ENCODE results near the gene KMT2C. TPM values are rescaled to one million over a fixed set of nuclear protein-coding genes. Genes with fewer than 3 reads are reported as not detected.
"Not testable (repeated sequence)": the region's sequence is repeated elsewhere in the genome, so short reads cannot be mapped to it uniquely, and the experiment has no call there.

Gene KMT2C
- total RNA-seq, 1 donor from 2014 or later: 99.0 TPM

DNA sequence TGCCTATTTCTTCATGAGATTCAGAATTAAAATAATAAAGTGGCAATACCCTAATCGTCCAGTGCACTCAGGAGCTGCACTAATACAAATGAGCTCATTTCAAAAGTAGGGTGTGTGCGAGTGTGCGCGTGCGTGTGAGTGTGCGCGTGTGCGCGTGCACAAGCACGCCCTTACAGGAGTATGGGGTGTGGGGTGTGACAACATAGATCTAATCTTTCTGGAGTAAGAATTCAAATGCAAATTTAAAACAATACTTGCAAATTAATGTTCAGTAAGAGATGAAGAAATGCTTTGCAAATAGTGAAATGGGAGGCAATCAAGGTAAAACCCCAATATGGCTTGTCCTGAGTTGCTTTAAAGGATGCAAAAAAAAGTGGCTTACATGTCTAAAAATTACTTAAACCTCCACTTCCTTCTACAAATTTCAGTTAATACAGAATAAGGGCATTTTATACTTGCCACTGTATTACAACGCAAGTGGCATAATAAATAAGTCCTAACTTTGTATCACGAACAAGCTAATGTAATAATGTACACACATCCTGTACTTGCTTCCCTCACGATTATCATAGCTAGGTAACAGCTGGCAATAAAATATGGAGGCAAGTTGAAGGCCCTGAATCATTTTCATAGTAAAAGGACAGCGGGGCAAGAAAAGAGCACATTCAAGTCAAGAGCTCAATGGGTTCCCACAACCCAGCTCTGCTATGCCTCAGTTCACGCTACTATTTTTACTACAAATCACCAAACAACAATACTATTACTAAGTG is 1.9 kb downstream of the KMT2C start:
- H3K4me1 ChIP-seq: peaks cover 43% of the 10 kb centered on the region
- H3K9me3 ChIP-seq; H3K36me3 ChIP-seq; H3K27me3 ChIP-seq; intact Hi-C loops (cut with DNase I): not testable (repeated sequence)
- peak; percentile 57 for ATAC-seq
- H3K4me3 ChIP-seq: peak overlapping the region; percentile 84
- DNase-seq: peak; percentile 79
- TF ChIP-seq, protein P1, sequence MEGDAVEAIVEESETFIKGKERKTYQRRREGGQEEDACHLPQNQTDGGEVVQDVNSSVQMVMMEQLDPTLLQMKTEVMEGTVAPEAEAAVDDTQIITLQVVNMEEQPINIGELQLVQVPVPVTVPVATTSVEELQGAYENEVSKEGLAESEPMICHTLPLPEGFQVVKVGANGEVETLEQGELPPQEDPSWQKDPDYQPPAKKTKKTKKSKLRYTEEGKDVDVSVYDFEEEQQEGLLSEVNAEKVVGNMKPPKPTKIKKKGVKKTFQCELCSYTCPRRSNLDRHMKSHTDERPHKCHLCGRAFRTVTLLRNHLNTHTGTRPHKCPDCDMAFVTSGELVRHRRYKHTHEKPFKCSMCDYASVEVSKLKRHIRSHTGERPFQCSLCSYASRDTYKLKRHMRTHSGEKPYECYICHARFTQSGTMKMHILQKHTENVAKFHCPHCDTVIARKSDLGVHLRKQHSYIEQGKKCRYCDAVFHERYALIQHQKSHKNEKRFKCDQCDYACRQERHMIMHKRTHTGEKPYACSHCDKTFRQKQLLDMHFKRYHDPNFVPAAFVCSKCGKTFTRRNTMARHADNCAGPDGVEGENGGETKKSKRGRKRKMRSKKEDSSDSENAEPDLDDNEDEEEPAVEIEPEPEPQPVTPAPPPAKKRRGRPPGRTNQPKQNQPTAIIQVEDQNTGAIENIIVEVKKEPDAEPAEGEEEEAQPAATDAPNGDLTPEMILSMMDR (IDR thresholded peaks at IDR 0.05): peak; percentile 32
- peak overlapping the region; percentile 76 for H3K27ac ChIP-seq

DNA sequence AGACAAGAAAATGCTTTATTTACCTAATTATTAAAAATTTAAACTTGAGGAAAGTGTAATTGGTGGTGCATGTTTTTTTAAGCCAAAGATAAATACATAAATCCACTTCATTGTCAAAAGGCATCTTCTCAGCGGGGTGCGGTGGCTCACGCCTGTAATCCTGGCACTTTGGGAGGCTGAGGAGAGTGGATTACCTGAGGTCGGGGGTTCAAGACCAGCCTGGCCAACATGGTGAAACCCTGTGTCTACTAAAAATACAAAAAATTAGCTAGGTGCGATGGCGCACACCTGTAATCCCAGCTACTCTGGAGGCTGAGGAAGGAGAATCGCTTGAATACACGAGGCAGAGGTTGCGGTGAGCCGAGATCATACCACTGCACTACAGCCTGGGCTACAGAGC is 3.1 kb downstream of the KMT2C start:
- intact Hi-C loops (cut with DNase I); H3K27ac ChIP-seq; ATAC-seq; H3K27me3 ChIP-seq; H3K36me3 ChIP-seq; H3K9me3 ChIP-seq; DNase-seq: not testable (repeated sequence)
- Histone ChIP-seq H3K4me1 (peaks cover 49% of the 10 kb centered on the region), H3K4me3 (peak overlapping the region; percentile 84)

DNA sequence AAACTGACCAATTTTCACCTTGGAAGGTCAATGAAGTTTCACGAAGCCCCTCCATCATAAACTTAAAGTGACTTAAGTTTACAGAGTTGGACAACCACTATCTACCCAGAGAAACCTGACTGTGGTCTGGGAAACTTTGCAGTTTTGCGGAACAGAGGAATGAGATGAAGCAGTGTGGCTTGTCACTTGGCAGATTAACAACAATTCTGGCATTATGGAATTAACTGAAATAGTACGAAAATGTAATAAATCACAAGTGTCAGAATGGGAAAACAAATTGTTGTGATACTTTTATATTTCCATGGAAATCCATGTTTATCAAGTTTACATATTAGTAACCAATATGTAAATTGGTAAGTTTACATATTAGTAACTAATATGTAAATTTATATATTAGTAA is 4.9 kb downstream of the KMT2C start:
- no peak overlapping the region for H3K27ac ChIP-seq
- intact Hi-C loops (cut with DNase I): no loop called here
- no peak overlapping the region for H3K4me3 ChIP-seq
- TF ChIP-seq, protein P1 (IDR thresholded peaks at IDR 0.05): no peak
- no peak for ATAC-seq
- no peaks in the 10 kb centered on the region for H3K27me3 ChIP-seq
- peaks cover 53% of the 10 kb centered on the region for H3K4me1 ChIP-seq
- no peak for DNase-seq
- H3K9me3 ChIP-seq: no peaks in the 10 kb centered on the region
- H3K36me3 ChIP-seq: no peaks in the 10 kb centered on the region

DNA sequence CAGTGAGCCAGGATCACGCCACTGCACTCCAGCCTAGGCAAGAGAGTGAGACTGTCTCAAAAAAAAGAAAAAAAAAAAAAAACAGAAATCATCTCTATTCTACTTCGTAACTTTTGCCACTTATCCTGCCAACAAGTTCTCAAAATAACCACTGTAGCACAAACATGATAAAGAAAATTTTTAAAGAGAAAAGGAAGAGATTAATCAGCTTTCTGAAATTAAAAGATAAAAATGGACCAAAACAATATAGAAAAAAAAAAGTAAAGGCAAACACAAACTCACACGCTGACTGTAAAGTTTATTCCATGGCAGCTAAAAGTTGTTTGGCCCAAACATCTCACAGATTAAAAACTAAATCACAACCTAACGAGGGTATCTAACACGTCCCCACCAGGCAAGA is 5.7 kb downstream of the KMT2C start:
- H3K27me3 ChIP-seq; DNase-seq; intact Hi-C loops (cut with DNase I); H3K9me3 ChIP-seq; ATAC-seq; H3K4me3 ChIP-seq; H3K36me3 ChIP-seq; H3K27ac ChIP-seq: not testable (repeated sequence)
- H3K4me1 ChIP-seq: peaks cover 53% of the 10 kb centered on the region

DNA sequence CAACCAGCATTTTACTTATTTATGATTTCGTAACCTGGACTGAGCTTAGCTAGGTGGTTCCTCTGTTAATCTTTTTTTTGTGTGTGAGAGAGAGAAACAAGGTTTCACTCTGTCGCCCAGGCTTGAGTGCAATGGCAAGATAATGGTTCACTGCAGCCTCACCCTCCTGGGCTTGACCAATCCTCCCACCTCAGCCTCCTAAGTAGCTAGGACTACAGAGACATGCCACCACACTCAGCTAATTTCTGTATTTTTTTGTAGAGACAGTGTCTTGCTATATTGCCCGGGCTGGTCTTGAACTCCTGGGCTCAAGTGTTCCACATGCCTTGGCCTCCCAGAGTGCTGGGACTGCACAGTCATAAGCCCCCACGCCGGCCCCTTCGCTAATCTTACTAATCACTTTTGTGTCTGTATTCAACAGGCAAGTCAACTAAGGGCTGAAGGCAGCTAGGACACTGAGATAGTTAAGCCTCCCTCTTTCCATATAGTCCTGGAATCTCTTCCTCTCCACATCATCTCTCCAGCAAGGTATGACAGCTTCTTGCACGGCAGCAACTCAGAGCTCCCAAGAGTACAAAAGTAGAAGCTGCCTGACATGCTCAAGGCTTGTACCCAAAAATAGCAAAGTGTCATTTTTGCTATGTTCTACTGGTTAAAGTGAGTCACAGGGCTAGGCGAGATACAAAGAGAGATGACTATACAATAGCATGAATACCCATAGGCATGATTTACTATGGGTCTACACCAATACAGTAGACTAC is 11.3 kb downstream of the KMT2C start:
- Histone ChIP-seq H3K27me3 (no peaks in the 10 kb centered on the region), H3K27ac (no peak overlapping the region), H3K36me3 (no peaks in the 10 kb centered on the region), H3K9me3 (no peaks in the 10 kb centered on the region), H3K4me1 (peaks cover 17% of the 10 kb centered on the region), H3K4me3 (no peak overlapping the region)
- intact Hi-C loops (cut with DNase I): no loop called here
- TF ChIP-seq, protein P1 (IDR thresholded peaks at IDR 0.05): no peak
- ATAC-seq (no peak), DNase-seq (peak; percentile 32)

DNA sequence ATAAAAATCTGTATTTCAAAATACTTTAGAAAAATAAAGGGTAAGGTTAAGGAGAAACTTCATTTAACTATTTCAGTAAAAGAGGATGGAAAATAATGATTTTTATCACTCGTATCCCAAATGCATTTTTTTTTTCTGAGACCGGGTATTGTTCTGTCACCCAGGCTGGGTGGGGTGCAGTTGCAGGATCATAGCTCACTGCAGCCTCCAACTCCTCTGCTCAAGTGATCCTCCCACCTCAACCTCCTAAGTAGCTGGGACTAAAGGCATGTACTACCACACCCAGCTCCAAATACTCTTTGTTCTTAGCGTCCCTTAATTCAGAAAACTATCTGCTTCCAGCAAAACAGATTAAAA is 11.8 kb downstream of the KMT2C start:
- DNase-seq (no peak), ATAC-seq (no peak)
- peaks cover 11% of the 10 kb centered on the region for H3K4me1 ChIP-seq
- TF ChIP-seq, protein P1 (IDR thresholded peaks at IDR 0.05): no peak
- H3K9me3 ChIP-seq: no peaks in the 10 kb centered on the region
- intact Hi-C loops (cut with DNase I): no loop called here
- H3K27me3 ChIP-seq: no peaks in the 10 kb centered on the region
- no peak overlapping the region for H3K4me3 ChIP-seq
- no peak overlapping the region for H3K27ac ChIP-seq
- H3K36me3 ChIP-seq: no peaks in the 10 kb centered on the region

DNA sequence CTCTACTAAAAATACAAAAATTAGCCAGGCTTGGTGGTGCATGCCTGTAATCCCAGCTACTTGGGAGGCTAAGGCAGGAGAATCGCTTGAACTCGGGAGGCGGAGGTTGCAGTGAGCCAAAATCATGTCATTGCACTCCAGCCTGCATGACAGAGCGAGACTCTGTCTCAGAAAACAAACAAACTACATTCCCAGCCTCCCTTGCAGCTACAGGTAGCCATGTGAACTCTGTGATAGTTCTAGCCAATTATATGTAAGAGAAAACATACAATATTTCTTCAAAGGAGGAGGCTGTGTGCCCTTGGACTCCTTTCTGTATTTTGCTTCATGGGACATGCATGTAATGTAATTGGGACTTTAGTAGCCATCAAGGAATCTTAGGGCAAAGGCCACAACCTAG is 12.6 kb downstream of the KMT2C start:
- H3K27me3 ChIP-seq; H3K4me3 ChIP-seq; DNase-seq; ATAC-seq; H3K9me3 ChIP-seq; H3K4me1 ChIP-seq; H3K36me3 ChIP-seq; H3K27ac ChIP-seq; intact Hi-C loops (cut with DNase I): not testable (repeated sequence)

DNA sequence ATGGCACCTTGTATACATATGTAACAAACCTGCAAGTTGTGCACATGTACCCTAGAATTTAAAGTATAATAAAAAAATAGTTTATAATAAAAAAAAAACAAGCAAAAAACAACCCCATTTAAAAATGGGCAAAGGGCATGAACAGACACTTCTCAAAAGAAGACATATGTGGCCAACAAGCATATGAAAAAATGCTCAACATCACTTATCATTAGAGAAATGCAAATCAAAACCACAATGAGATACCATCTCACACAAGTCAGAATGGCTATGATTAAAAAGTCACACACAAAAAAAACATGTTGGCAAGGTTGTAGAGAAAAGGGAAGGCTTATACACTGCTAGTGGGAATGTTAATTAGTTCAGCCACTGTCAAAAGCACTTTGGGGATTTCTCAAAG is 14.9 kb downstream of the KMT2C start:
- DNase-seq; ATAC-seq; H3K9me3 ChIP-seq; H3K36me3 ChIP-seq; intact Hi-C loops (cut with DNase I); H3K4me1 ChIP-seq; H3K27me3 ChIP-seq; H3K4me3 ChIP-seq; H3K27ac ChIP-seq: not testable (repeated sequence)
